ENCODE data around the gene SHB.

SHB gene

GRCh38 chr9:37908698-37909186 is 160.3 kb downstream of the SHB start:
- Histone ChIP-seq H3K4me1 (peaks cover 0 to 9% (median 8%) of the 10 kb centered on the region in 4 donors), H3K27ac (no peak overlapping the region), H3K4me3 (no peak overlapping the region), H3K36me3 (no peaks in the 10 kb centered on the region), H3K9me3 (no peaks in the 10 kb centered on the region), H3K27me3 (no peaks in the 10 kb centered on the region)
- peak; percentile 17 to 54 for DNase-seq
- intact Hi-C loops (cut with DNase I; ENCODE audit: low total_unique reads) = loop anchor here (10.0 kb wide), 1 partner anchor 164 kb away; no protein-coding TSS in a partner anchor
- TF ChIP-seq CTCF (IDR thresholded peaks at IDR 0.05) = no peak

GRCh38 chr9:37908283-37908682 is 160.7 kb downstream of the SHB start:
- no peak overlapping the region for H3K27ac ChIP-seq
- DNase-seq = no peak
- H3K27me3 ChIP-seq = no peaks in the 10 kb centered on the region
- H3K36me3 ChIP-seq = no peaks in the 10 kb centered on the region
- H3K9me3 ChIP-seq = no peaks in the 10 kb centered on the region
- H3K4me3 ChIP-seq = no peak overlapping the region
- H3K4me1 ChIP-seq = peaks cover 0 to 9% (median 9%) of the 10 kb centered on the region in 4 donors
- TF ChIP-seq CTCF (IDR thresholded peaks at IDR 0.05) = no peak
- intact Hi-C loops (cut with DNase I; ENCODE audit: low total_unique reads) = loop anchor here (10.0 kb wide), 1 partner anchor 163 kb away; no protein-coding TSS in a partner anchor

GRCh38 chr9:37906312-37907239 is 162.5 kb downstream of the SHB start:
- Histone ChIP-seq H3K36me3 (no peaks in the 10 kb centered on the region), H3K9me3 (no peaks in the 10 kb centered on the region), H3K27me3 (no peaks in the 10 kb centered on the region), H3K4me1 (peaks cover 0 to 23% (median 19%) of the 10 kb centered on the region in 4 donors), H3K4me3 (no peak overlapping the region), H3K27ac (no peak overlapping the region)
- peak in 1 of 2 donors; percentile 48 for DNase-seq
- TF ChIP-seq CTCF (IDR thresholded peaks at IDR 0.05) = no peak
- intact Hi-C loops (cut with DNase I; ENCODE audit: low total_unique reads) = loop anchor here (10.0 kb wide), 1 partner anchor 162 kb away; no protein-coding TSS in a partner anchor

GRCh38 chr9:37905776-37906175 is 163.3 kb downstream of the SHB start:
- no peak for TF ChIP-seq CTCF (IDR thresholded peaks at IDR 0.05)
- intact Hi-C loops (cut with DNase I; ENCODE audit: low total_unique reads) = loop anchor here (10.0 kb wide), 1 partner anchor 161 kb away; no protein-coding TSS in a partner anchor
- no peaks in the 10 kb centered on the region for H3K9me3 ChIP-seq
- H3K36me3 ChIP-seq = no peaks in the 10 kb centered on the region
- peak in 1 of 2 donors; percentile 6 for DNase-seq
- H3K27me3 ChIP-seq = no peaks in the 10 kb centered on the region
- H3K4me3 ChIP-seq = no peak overlapping the region
- peaks cover 0 to 23% (median 21%) of the 10 kb centered on the region in 4 donors for H3K4me1 ChIP-seq
- no peak overlapping the region for H3K27ac ChIP-seq

GRCh38 chr9:37905131-37905505 is 163.9 kb downstream of the SHB start:
- H3K4me3 ChIP-seq = peak overlapping the region; percentile 72 to 83
- no peaks in the 10 kb centered on the region for H3K27me3 ChIP-seq
- H3K9me3 ChIP-seq = no peaks in the 10 kb centered on the region
- TF ChIP-seq CTCF (IDR thresholded peaks at IDR 0.05) = no peak
- peaks cover 0 to 23% (median 21%) of the 10 kb centered on the region in 4 donors for H3K4me1 ChIP-seq
- intact Hi-C loops (cut with DNase I; ENCODE audit: low total_unique reads) = loop anchor here (10.0 kb wide), 1 partner anchor 160 kb away; no protein-coding TSS in a partner anchor
- DNase-seq = peak in 1 of 2 donors; percentile 34
- no peaks in the 10 kb centered on the region for H3K36me3 ChIP-seq
- H3K27ac ChIP-seq = peak overlapping the region; percentile 78 to 80
